ENCODE measurements around the gene LPAR6. TPM values are rescaled to one million over a fixed set of nuclear protein-coding genes. Genes with fewer than 3 reads are reported as not detected.

LPAR6 gene
- total RNA-seq, 1 donor from 2014 or later: 4.1 TPM

DNA sequence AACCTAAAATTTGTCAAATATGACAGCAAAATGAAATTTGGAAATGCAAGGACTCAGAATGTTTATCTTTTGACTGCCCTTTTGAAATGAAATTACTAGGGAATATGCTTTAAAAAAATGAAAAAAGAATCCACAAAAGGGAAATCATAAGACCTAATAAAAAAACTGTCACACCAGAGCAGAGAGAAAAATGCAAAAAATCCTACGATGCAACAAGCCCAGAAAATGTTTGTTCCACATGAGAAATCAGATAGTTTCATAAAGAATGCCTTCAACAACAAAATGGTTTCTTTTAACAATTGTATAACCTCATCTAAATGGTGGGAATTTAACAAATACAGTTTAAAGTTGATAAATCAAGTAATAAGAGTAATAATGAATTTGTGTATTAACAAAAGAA is 8.0 kb downstream of the LPAR6 start:
- H3K27ac Mint-ChIP-seq (ENCODE audit: unreplicated experiment): no peak overlapping the region
- peak; percentile 32 for FAIRE-seq

DNA sequence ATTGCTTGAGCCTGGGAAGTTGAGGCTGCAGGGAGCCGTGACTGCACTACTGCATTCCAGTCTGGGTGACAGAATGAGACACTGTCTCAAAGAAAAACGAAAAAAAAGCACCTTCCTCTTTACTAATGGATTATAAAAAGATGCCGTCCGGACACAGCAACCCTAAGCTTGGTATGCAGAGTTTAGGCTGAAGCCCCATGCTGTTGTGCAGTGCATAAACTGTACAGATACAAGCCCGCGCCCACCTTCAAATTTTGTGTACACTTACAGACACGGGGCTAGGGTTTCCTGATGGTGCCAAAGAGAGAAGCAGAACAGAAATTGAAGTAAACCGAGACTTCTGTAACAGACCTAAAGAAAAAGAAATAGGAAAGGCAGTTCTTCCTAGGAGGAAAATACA is 9.0 kb downstream of the LPAR6 start:
- Mint-ChIP-seq H3K4me1 (ENCODE audit: low read depth, unreplicated experiment) (peaks cover 15% of the 10 kb centered on the region), H3K36me3 (ENCODE audit: low read depth, unreplicated experiment) (no peaks in the 10 kb centered on the region), H3K27me3 (ENCODE audit: low read depth, unreplicated experiment) (no peaks in the 10 kb centered on the region), H3K9me3 (ENCODE audit: unreplicated experiment) (no peaks in the 10 kb centered on the region), H3K27ac (ENCODE audit: unreplicated experiment) (no peak overlapping the region), H3K4me3 (ENCODE audit: unreplicated experiment) (no peak overlapping the region)
- Histone ChIP-seq H3K79me2 (ENCODE audit: insufficient read depth, low read length) (no peaks in the 10 kb centered on the region), H3K9ac (ENCODE audit: low read length) (no peak overlapping the region), H3K4me1 (ENCODE audit: insufficient read depth, low read length) (peaks cover 10% of the 10 kb centered on the region), H3K36me3 (ENCODE audit: insufficient read depth, low read length) (no peaks in the 10 kb centered on the region), H3K27ac (ENCODE audit: low read depth, low read length) (no peak overlapping the region), H2AFZ (ENCODE audit: low read depth, low read length) (no peak overlapping the region), H3K4me2 (ENCODE audit: low read length) (no peak overlapping the region), H3K9me3 (ENCODE audit: insufficient read depth, low read depth, low read length) (no peaks in the 10 kb centered on the region), H4K20me1 (ENCODE audit: insufficient read depth, low read length) (no peaks in the 10 kb centered on the region), H3K27me3 (ENCODE audit: insufficient read depth, low read length) (no peaks in the 10 kb centered on the region), H3K4me3 (ENCODE audit: insufficient read depth, low read depth, low read length) (no peak overlapping the region)
- DNase-seq (ENCODE audit: low read depth) (no peak), FAIRE-seq (no peak)
- TF ChIP-seq, protein P1, sequence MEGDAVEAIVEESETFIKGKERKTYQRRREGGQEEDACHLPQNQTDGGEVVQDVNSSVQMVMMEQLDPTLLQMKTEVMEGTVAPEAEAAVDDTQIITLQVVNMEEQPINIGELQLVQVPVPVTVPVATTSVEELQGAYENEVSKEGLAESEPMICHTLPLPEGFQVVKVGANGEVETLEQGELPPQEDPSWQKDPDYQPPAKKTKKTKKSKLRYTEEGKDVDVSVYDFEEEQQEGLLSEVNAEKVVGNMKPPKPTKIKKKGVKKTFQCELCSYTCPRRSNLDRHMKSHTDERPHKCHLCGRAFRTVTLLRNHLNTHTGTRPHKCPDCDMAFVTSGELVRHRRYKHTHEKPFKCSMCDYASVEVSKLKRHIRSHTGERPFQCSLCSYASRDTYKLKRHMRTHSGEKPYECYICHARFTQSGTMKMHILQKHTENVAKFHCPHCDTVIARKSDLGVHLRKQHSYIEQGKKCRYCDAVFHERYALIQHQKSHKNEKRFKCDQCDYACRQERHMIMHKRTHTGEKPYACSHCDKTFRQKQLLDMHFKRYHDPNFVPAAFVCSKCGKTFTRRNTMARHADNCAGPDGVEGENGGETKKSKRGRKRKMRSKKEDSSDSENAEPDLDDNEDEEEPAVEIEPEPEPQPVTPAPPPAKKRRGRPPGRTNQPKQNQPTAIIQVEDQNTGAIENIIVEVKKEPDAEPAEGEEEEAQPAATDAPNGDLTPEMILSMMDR (IDR thresholded peaks at IDR 0.05; ENCODE audit: insufficient read depth, low read depth, low read length): no peak
- TF ChIP-seq EZH2 (IDR thresholded peaks at IDR 0.05; ENCODE audit: insufficient read depth, low read length): no peak

More for the DNA sequence above, 8.0 kb downstream of the LPAR6 start:
- TF ChIP-seq EZH2 (IDR thresholded peaks at IDR 0.05; ENCODE audit: insufficient read depth, low read length): no peak
- TF ChIP-seq, protein P1 (IDR thresholded peaks at IDR 0.05; ENCODE audit: insufficient read depth, low read depth, low read length): no peak
- H3K27me3 Mint-ChIP-seq (ENCODE audit: low read depth, unreplicated experiment): no peaks in the 10 kb centered on the region
- peaks cover 12% of the 10 kb centered on the region for H3K4me1 Mint-ChIP-seq (ENCODE audit: low read depth, unreplicated experiment)
- no peak overlapping the region for H3K4me3 Mint-ChIP-seq (ENCODE audit: unreplicated experiment)
- Histone ChIP-seq H2AFZ (ENCODE audit: low read depth, low read length) (no peak overlapping the region), H3K4me3 (ENCODE audit: insufficient read depth, low read depth, low read length) (no peak overlapping the region), H3K27ac (ENCODE audit: low read depth, low read length) (no peak overlapping the region), H3K4me1 (ENCODE audit: insufficient read depth, low read length) (peaks cover 10% of the 10 kb centered on the region), H3K27me3 (ENCODE audit: insufficient read depth, low read length) (no peaks in the 10 kb centered on the region), H3K36me3 (ENCODE audit: insufficient read depth, low read length) (no peaks in the 10 kb centered on the region), H3K4me2 (ENCODE audit: low read length) (no peak overlapping the region), H4K20me1 (ENCODE audit: insufficient read depth, low read length) (no peaks in the 10 kb centered on the region), H3K79me2 (ENCODE audit: insufficient read depth, low read length) (peaks cover 3% of the 10 kb centered on the region), H3K9me3 (ENCODE audit: insufficient read depth, low read depth, low read length) (no peaks in the 10 kb centered on the region), H3K9ac (ENCODE audit: low read length) (no peak overlapping the region)
- H3K9me3 Mint-ChIP-seq (ENCODE audit: unreplicated experiment): no peaks in the 10 kb centered on the region
- H3K36me3 Mint-ChIP-seq (ENCODE audit: low read depth, unreplicated experiment): no peaks in the 10 kb centered on the region
- no peak for DNase-seq (ENCODE audit: low read depth)

DNA sequence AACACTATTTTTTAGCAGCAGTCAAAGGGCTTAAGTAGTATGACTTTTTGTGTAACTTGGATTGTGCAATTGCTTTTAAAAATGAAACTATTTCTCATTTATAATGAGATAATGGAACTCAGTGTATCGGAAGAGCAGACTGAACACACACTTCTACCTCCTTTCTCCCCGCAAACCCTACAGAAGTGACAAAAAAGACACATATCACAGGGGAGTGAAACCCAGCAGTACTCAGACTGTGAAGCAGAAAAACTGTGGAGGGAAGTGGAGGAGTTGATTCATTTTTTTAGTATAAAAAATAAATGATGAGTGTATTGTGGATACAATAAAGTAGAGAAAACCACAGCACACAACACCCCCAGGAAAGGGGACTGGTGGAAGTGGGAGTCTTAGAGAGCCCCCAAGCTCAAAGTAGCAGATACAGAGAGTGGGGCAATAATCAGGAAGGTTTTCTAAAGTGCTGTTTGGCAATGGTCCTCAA is 9.7 kb downstream of the LPAR6 start:
- no peaks in the 10 kb centered on the region for H3K36me3 Mint-ChIP-seq (ENCODE audit: low read depth, unreplicated experiment)
- no peak overlapping the region for H3K4me3 Mint-ChIP-seq (ENCODE audit: unreplicated experiment)
- no peaks in the 10 kb centered on the region for H4K20me1 ChIP-seq (ENCODE audit: insufficient read depth, low read length)
- H3K9me3 Mint-ChIP-seq (ENCODE audit: unreplicated experiment): no peaks in the 10 kb centered on the region
- H3K9me3 ChIP-seq (ENCODE audit: insufficient read depth, low read depth, low read length): no peaks in the 10 kb centered on the region
- H3K79me2 ChIP-seq (ENCODE audit: insufficient read depth, low read length): no peaks in the 10 kb centered on the region
- no peaks in the 10 kb centered on the region for H3K27me3 Mint-ChIP-seq (ENCODE audit: low read depth, unreplicated experiment)
- no peak overlapping the region for H2AFZ ChIP-seq (ENCODE audit: low read depth, low read length)
- FAIRE-seq (no peak), DNase-seq (ENCODE audit: low read depth) (no peak)
- TF ChIP-seq EZH2 (IDR thresholded peaks at IDR 0.05; ENCODE audit: insufficient read depth, low read length): no peak
- TF ChIP-seq, protein P1 (IDR thresholded peaks at IDR 0.05; ENCODE audit: insufficient read depth, low read depth, low read length): no peak
- H3K9ac ChIP-seq (ENCODE audit: low read length): no peak overlapping the region
- no peak overlapping the region for H3K27ac Mint-ChIP-seq (ENCODE audit: unreplicated experiment)
- H3K4me1 Mint-ChIP-seq (ENCODE audit: low read depth, unreplicated experiment): peaks cover 20% of the 10 kb centered on the region
- peaks cover 10% of the 10 kb centered on the region for H3K4me1 ChIP-seq (ENCODE audit: insufficient read depth, low read length)
- H3K36me3 ChIP-seq (ENCODE audit: insufficient read depth, low read length): no peaks in the 10 kb centered on the region
- H3K4me3 ChIP-seq (ENCODE audit: insufficient read depth, low read depth, low read length): no peak overlapping the region
- no peak overlapping the region for H3K4me2 ChIP-seq (ENCODE audit: low read length)
- no peaks in the 10 kb centered on the region for H3K27me3 ChIP-seq (ENCODE audit: insufficient read depth, low read length)
- H3K27ac ChIP-seq (ENCODE audit: low read depth, low read length): no peak overlapping the region
